ENCODE results near the gene MTR. TPM values are rescaled to one million over a fixed set of nuclear protein-coding genes. Genes with fewer than 3 reads are reported as not detected.

The MTR gene
- total RNA-seq, 4 donors from 2014 or later, result 42.3 to 55.3 (median 44.7) TPM

- Histone ChIP-seq H3K4me1 (no peaks in the 10 kb centered on the region), H3K27ac (no peak overlapping the region), H3K36me3 (no peaks in the 10 kb centered on the region), H3K4me3 (no peak overlapping the region), H3K9me3 (no peaks in the 10 kb centered on the region), H3K27me3 (no peaks in the 10 kb centered on the region)
- TF ChIP-seq POLR2A (IDR thresholded peaks at IDR 0.05) (no peak), CTCF (IDR thresholded peaks at IDR 0.05) (no peak), EP300 (IDR thresholded peaks at IDR 0.05) (no peak)
- DNase-seq (ENCODE audit: low spot score in 2 of 2), result no peak
- 47 to 54% methylated on average over 8 of the region's 8 CpGs for WGBS, 2 donors
Observed at GRCh38 chr1:236947794-236948193, 152.7 kb downstream of the MTR start.

GRCh38 chr1:236948381-236948780 is 153.3 kb downstream of the MTR start:
- WGBS, 2 donors, result 65 to 70% methylated on average over 4 of the region's 4 CpGs
- Histone ChIP-seq H3K9me3 (no peaks in the 10 kb centered on the region), H3K4me1 (no peaks in the 10 kb centered on the region), H3K4me3 (no peak overlapping the region), H3K27me3 (no peaks in the 10 kb centered on the region), H3K36me3 (no peaks in the 10 kb centered on the region), H3K27ac (no peak overlapping the region)
- no peak for DNase-seq (ENCODE audit: low spot score in 2 of 2)
- TF ChIP-seq POLR2A (IDR thresholded peaks at IDR 0.05) (no peak), CTCF (IDR thresholded peaks at IDR 0.05) (no peak), EP300 (IDR thresholded peaks at IDR 0.05) (no peak)

GRCh38 chr1:236948996-236949395 is 153.9 kb downstream of the MTR start:
- Histone ChIP-seq H3K27ac (no peak overlapping the region), H3K27me3 (no peaks in the 10 kb centered on the region), H3K36me3 (no peaks in the 10 kb centered on the region), H3K9me3 (peaks cover 0 to 2% (median 0%) of the 10 kb centered on the region in 4 donors), H3K4me1 (no peaks in the 10 kb centered on the region), H3K4me3 (no peak overlapping the region)
- TF ChIP-seq CTCF (IDR thresholded peaks at IDR 0.05) (no peak), EP300 (IDR thresholded peaks at IDR 0.05) (no peak), POLR2A (IDR thresholded peaks at IDR 0.05) (no peak)
- DNase-seq (ENCODE audit: low spot score in 2 of 2), result no peak
- 62 to 66% methylated on average over 6 of the region's 6 CpGs for WGBS, 2 donors

GRCh38 chr1:236950365-236950764 is 155.3 kb downstream of the MTR start:
- 79 to 90% methylated on average over 5 of the region's 5 CpGs for WGBS, 2 donors
- no peak for DNase-seq (ENCODE audit: low spot score in 2 of 2)
- Histone ChIP-seq H3K4me3 (no peak overlapping the region), H3K27me3 (no peaks in the 10 kb centered on the region), H3K9me3 (peaks cover 0 to 9% (median 0%) of the 10 kb centered on the region in 4 donors), H3K27ac (no peak overlapping the region), H3K4me1 (no peaks in the 10 kb centered on the region), H3K36me3 (no peaks in the 10 kb centered on the region)
- no peak for TF ChIP-seq EP300 (IDR thresholded peaks at IDR 0.05)
- no peak for TF ChIP-seq POLR2A (IDR thresholded peaks at IDR 0.05)
- TF ChIP-seq CTCF (IDR thresholded peaks at IDR 0.05), result no peak

GRCh38 chr1:236951672-236952071 is 156.6 kb downstream of the MTR start:
- Histone ChIP-seq H3K4me3 (no peak overlapping the region), H3K36me3 (no peaks in the 10 kb centered on the region), H3K4me1 (no peaks in the 10 kb centered on the region), H3K9me3 (peaks cover 0 to 9% (median 0%) of the 10 kb centered on the region in 4 donors), H3K27ac (no peak overlapping the region), H3K27me3 (no peaks in the 10 kb centered on the region)
- WGBS, 2 donors, result 31 to 37% methylated on average over 7 of the region's 7 CpGs
- TF ChIP-seq POLR2A (IDR thresholded peaks at IDR 0.05) (no peak), CTCF (IDR thresholded peaks at IDR 0.05) (no peak), EP300 (IDR thresholded peaks at IDR 0.05) (no peak)
- DNase-seq (ENCODE audit: low spot score in 2 of 2), result no peak

All from tibial nerve (tissue), 4 donors.